ENCODE measurements around the gene CCND2. TPM values are rescaled to one million over a fixed set of nuclear protein-coding genes. Genes with fewer than 3 reads are reported as not detected.

Gene CCND2
- polyA plus RNA-seq, 3 donors = 3.6 to 6.8 (median 3.9) TPM

- peak overlapping the region in 1 of 2 donors; percentile 86 for H3K4me3 Mint-ChIP-seq
- DNase-seq = peak; percentile 67 to 85 (median 74)
- peaks cover 12 to 24% of the 10 kb centered on the region in 2 donors for H3K36me3 ChIP-seq (replicated peaks in 1 of 2; ENCODE audit: control insufficient read depth in 1 of 2, insufficient read depth in 2 of 2, low read length in 2 of 2)
- no peaks in the 10 kb centered on the region for H3K27me3 ChIP-seq (ENCODE audit: control insufficient read depth in 2 of 2, insufficient read depth in 2 of 2, low read length in 2 of 2)
- peak overlapping the region in 1 of 2 donors; percentile 96 for H3K27ac ChIP-seq (ENCODE audit: low read depth in 1 of 2, low read length in 2 of 2)
- peaks cover 52 to 68% of the 10 kb centered on the region in 2 donors for H3K36me3 Mint-ChIP-seq
- TF ChIP-seq CTCF (IDR thresholded peaks at IDR 0.05) = no peak
- peaks cover 32% of the 10 kb centered on the region for H3K79me2 ChIP-seq (ENCODE audit: insufficient read depth, low read length)
- H3K4me1 ChIP-seq (ENCODE audit: control insufficient read depth in 1 of 2, insufficient read depth in 2 of 2, low read length in 2 of 2) = peaks cover 51 to 55% of the 10 kb centered on the region in 2 donors
- H4K20me1 ChIP-seq (ENCODE audit: insufficient read depth, low read length) = no peaks in the 10 kb centered on the region
- no peak overlapping the region for H2AFZ ChIP-seq (ENCODE audit: insufficient read depth, low read depth, low read length, poor library complexity, severe bottlenecking)
- no peaks in the 10 kb centered on the region for H3K9me3 ChIP-seq (replicated peaks in 1 of 2; ENCODE audit: control insufficient read depth in 1 of 2, insufficient read depth in 1 of 2, low read length in 2 of 2)
- peak overlapping the region in 1 of 3 experiments; percentile 79 for H3K4me3 ChIP-seq (replicated peaks in 1 of 3; ENCODE audit: low read depth in 2 of 3, low read length in 3 of 3)
- WGBS (ENCODE audit: insufficient coverage) = 72% methylated on average over 7 of the region's 18 CpGs
- H3K9me3 Mint-ChIP-seq = peaks cover 0 to 2% (median 0%) of the 10 kb centered on the region in 7 donors
- H3K27me3 Mint-ChIP-seq (ENCODE audit: low read depth in 3 of 3) = peaks cover 0 to 4% (median 2%) of the 10 kb centered on the region in 3 donors
- peak overlapping the region; percentile 87 for H3K4me2 ChIP-seq (replicated peaks; ENCODE audit: extremely low read depth, low read length, poor library complexity, severe bottlenecking)
- no peak overlapping the region for H3K9ac ChIP-seq (ENCODE audit: insufficient read depth, low read length, poor library complexity, severe bottlenecking)
- H3K27ac Mint-ChIP-seq = peak overlapping the region in 6 of 7 donors; percentile 96 to 99 (median 98)
- peaks cover 63% of the 10 kb centered on the region for H3K4me1 Mint-ChIP-seq
- intact Hi-C loops (cut with micrococcal nuclease) = loop anchor here in 1 of 2 donors (5.0 kb wide), 1 partner anchor 35 kb away; the partner anchor contains the start of gene TIGAR
Measured at GRCh38 chr12:4287325-4288211, 14.0 kb downstream of the CCND2 start.

- peak overlapping the region; percentile 96 to 99 (median 98) for H3K27ac Mint-ChIP-seq
- Histone ChIP-seq H2AFZ (ENCODE audit: insufficient read depth, low read depth, low read length, poor library complexity, severe bottlenecking) (peak overlapping the region; percentile 76), H3K36me3 (replicated peaks in 1 of 2; ENCODE audit: control insufficient read depth in 1 of 2, insufficient read depth in 2 of 2, low read length in 2 of 2) (peaks cover 3 to 24% of the 10 kb centered on the region in 2 donors), H3K9ac (ENCODE audit: insufficient read depth, low read length, poor library complexity, severe bottlenecking) (peak overlapping the region; percentile 71), H3K27me3 (ENCODE audit: control insufficient read depth in 2 of 2, insufficient read depth in 2 of 2, low read length in 2 of 2) (no peaks in the 10 kb centered on the region), H3K79me2 (ENCODE audit: insufficient read depth, low read length) (peaks cover 37% of the 10 kb centered on the region), H3K4me1 (ENCODE audit: control insufficient read depth in 1 of 2, insufficient read depth in 2 of 2, low read length in 2 of 2) (peaks cover 51 to 58% of the 10 kb centered on the region in 2 donors), H3K27ac (ENCODE audit: low read depth in 1 of 2, low read length in 2 of 2) (peak overlapping the region; percentile 96 to 97), H4K20me1 (ENCODE audit: insufficient read depth, low read length) (no peaks in the 10 kb centered on the region), H3K4me3 (replicated peaks in 1 of 3; ENCODE audit: low read depth in 2 of 3, low read length in 3 of 3) (peak overlapping the region; percentile 47 to 79 (median 49)), H3K9me3 (replicated peaks in 1 of 2; ENCODE audit: control insufficient read depth in 1 of 2, insufficient read depth in 1 of 2, low read length in 2 of 2) (no peaks in the 10 kb centered on the region), H3K4me2 (replicated peaks; ENCODE audit: extremely low read depth, low read length, poor library complexity, severe bottlenecking) (peak overlapping the region; percentile 87)
- WGBS (ENCODE audit: insufficient coverage) = 41% methylated on average over 19 of the region's 20 CpGs
- H3K4me1 Mint-ChIP-seq = peaks cover 70% of the 10 kb centered on the region
- peaks cover 0 to 4% (median 2%) of the 10 kb centered on the region in 3 donors for H3K27me3 Mint-ChIP-seq (ENCODE audit: low read depth in 3 of 3)
- H3K4me3 Mint-ChIP-seq = peak overlapping the region; percentile 86 to 98
- H3K9me3 Mint-ChIP-seq = peaks cover 0 to 2% (median 0%) of the 10 kb centered on the region in 7 donors
- peak; percentile 59 to 72 (median 65) for DNase-seq
- intact Hi-C loops (cut with micrococcal nuclease) = loop anchor here in 1 of 2 donors (5.0 kb wide), 1 partner anchor 34 kb away; the partner anchor contains the start of gene TIGAR
- TF ChIP-seq CTCF (IDR thresholded peaks at IDR 0.05) = no peak
- H3K36me3 Mint-ChIP-seq = peaks cover 48 to 61% of the 10 kb centered on the region in 2 donors
Measured at GRCh38 chr12:4288296-4289131, 15.0 kb downstream of the CCND2 start.
